Measurements from ENCODE around the gene SUSD5.

DNA sequence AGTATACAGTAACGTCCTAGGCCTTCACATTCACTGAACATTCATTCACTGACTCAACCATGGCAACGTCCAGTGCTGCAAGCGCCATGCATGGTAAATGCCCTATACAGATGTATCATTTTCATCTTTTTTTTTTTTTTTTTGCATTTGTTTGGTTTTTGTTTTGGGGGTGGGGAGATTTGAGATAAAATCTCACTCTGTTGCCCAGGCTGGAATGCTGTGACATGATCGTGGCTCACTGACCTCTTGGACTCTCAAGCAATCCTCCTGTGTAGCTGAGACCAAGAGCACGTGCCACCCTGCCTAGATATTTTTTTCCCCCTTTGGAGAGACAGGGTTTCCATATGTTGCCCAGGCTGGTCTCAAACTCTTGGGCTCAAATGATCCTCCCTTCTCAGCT is 37.4 kb downstream of the SUSD5 start:
- TF ChIP-seq, protein P1, sequence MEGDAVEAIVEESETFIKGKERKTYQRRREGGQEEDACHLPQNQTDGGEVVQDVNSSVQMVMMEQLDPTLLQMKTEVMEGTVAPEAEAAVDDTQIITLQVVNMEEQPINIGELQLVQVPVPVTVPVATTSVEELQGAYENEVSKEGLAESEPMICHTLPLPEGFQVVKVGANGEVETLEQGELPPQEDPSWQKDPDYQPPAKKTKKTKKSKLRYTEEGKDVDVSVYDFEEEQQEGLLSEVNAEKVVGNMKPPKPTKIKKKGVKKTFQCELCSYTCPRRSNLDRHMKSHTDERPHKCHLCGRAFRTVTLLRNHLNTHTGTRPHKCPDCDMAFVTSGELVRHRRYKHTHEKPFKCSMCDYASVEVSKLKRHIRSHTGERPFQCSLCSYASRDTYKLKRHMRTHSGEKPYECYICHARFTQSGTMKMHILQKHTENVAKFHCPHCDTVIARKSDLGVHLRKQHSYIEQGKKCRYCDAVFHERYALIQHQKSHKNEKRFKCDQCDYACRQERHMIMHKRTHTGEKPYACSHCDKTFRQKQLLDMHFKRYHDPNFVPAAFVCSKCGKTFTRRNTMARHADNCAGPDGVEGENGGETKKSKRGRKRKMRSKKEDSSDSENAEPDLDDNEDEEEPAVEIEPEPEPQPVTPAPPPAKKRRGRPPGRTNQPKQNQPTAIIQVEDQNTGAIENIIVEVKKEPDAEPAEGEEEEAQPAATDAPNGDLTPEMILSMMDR (IDR thresholded peaks at IDR 0.05; ENCODE audit: insufficient read depth, low read length, poor library complexity, severe bottlenecking): no peak
- TF ChIP-seq EZH2phosphoT487 (conservative IDR thresholded peaks at IDR 0.05; ENCODE audit: low read length): no peak

Measured in SU-DHL-6 (cell line).